ENCODE data around the gene C10orf53. TPM values are rescaled to one million over a fixed set of nuclear protein-coding genes. Genes with fewer than 3 reads are reported as not detected.

C10orf53 gene
- polyA plus RNA-seq, 1 of the 3 experiments (the other 2 are of a cell fraction), result not detected

GRCh38 chr10:49661140-49661856 is 18.2 kb upstream of the C10orf53 start:
- CTCF ChIA-PET, result no interaction called here
- peaks cover 0 to 40% of the 10 kb centered on the region in 2 experiments; a peak in 2 of 4 replicates for H3K4me1 ChIP-seq (ENCODE audit: control insufficient read depth in 1 of 2, insufficient read depth in 2 of 2, low read depth in 1 of 2, low read length in 1 of 2)
- no peak overlapping the region for H3K27ac ChIP-seq (ENCODE audit: low read depth in 2 of 2, low read length in 1 of 2)
- H3K36me3 ChIP-seq (replicated peaks in 1 of 2; ENCODE audit: control insufficient read depth in 1 of 2, insufficient read depth in 2 of 2, low read length in 1 of 2), result no peaks in the 10 kb centered on the region
- no peaks in the 10 kb centered on the region for H4K20me1 ChIP-seq (ENCODE audit: insufficient read depth)
- H3K9me2 ChIP-seq, result no peaks in the 10 kb centered on the region
- TF ChIP-seq POLR2AphosphoS5 (IDR thresholded peaks at IDR 0.05; ENCODE audit: low read depth, low read length), result no peak
- no peak for TF ChIP-seq IRF3 (IDR thresholded peaks at IDR 0.05; ENCODE audit: low read depth, low read length)
- no peak overlapping the region for H3K4me2 ChIP-seq
- no peaks in the 10 kb centered on the region for H3F3A ChIP-seq (replicated peaks; ENCODE audit: insufficient read depth)
- 39% methylated on average over 8 of the region's 8 CpGs for WGBS (ENCODE audit: low lambda C conversion rate)
- no peak for DNase-seq
- no peaks in the 10 kb centered on the region for H3K9me3 ChIP-seq
- no peak overlapping the region for H3K4me3 ChIP-seq (ENCODE audit: low read depth in 2 of 2, low read length in 1 of 2)
- POLR2A ChIA-PET, result no interaction called here
- H3K9ac ChIP-seq, result no peak overlapping the region
- no peaks in the 10 kb centered on the region for H3K79me2 ChIP-seq (ENCODE audit: insufficient read depth)
- H2AFZ ChIP-seq (ENCODE audit: low read depth), result no peak overlapping the region
- no peaks in the 10 kb centered on the region for H3K27me3 ChIP-seq (ENCODE audit: insufficient read depth)

GRCh38 chr10:49662169-49662830 is 17.2 kb upstream of the C10orf53 start:
- no peak overlapping the region for H2AFZ ChIP-seq (ENCODE audit: low read depth)
- no peak for DNase-seq
- no peak overlapping the region for H3K4me3 ChIP-seq (ENCODE audit: low read depth in 2 of 2, low read length in 1 of 2)
- no peaks in the 10 kb centered on the region for H4K20me1 ChIP-seq (ENCODE audit: insufficient read depth)
- WGBS (ENCODE audit: low lambda C conversion rate), result 57% methylated on average over 10 of the region's 15 CpGs
- H3K4me2 ChIP-seq, result no peak overlapping the region
- H3K9me2 ChIP-seq, result no peaks in the 10 kb centered on the region
- H3K36me3 ChIP-seq (replicated peaks in 1 of 2; ENCODE audit: control insufficient read depth in 1 of 2, insufficient read depth in 2 of 2, low read length in 1 of 2), result no peaks in the 10 kb centered on the region
- H3K27ac ChIP-seq (ENCODE audit: low read depth in 2 of 2, low read length in 1 of 2), result peak overlapping the region in 1 of 2 experiments; percentile 91; a peak in 1 of 4 replicates
- no peaks in the 10 kb centered on the region for H3K79me2 ChIP-seq (ENCODE audit: insufficient read depth)
- TF ChIP-seq MEF2A (IDR thresholded peaks at IDR 0.05; ENCODE audit: borderline replicate concordance, low read depth) (no peak), NFIC (IDR thresholded peaks at IDR 0.05; ENCODE audit: borderline replicate concordance) (no peak), USF2 (IDR thresholded peaks at IDR 0.05; ENCODE audit: borderline replicate concordance, low read depth, low read length) (no peak), RXRA (IDR thresholded peaks at IDR 0.05; ENCODE audit: borderline replicate concordance, low read depth) (no peak), GATA2 (CRISPR knock-in tag; IDR thresholded peaks at IDR 0.05) (no peak), RCOR1 (IDR thresholded peaks at IDR 0.05; ENCODE audit: low read length) (no peak)
- TF ChIP-seq, protein P1, sequence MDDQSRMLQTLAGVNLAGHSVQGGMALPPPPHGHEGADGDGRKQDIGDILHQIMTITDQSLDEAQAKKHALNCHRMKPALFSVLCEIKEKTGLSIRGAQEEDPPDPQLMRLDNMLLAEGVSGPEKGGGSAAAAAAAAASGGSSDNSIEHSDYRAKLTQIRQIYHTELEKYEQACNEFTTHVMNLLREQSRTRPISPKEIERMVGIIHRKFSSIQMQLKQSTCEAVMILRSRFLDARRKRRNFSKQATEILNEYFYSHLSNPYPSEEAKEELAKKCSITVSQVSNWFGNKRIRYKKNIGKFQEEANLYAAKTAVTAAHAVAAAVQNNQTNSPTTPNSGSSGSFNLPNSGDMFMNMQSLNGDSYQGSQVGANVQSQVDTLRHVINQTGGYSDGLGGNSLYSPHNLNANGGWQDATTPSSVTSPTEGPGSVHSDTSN (IDR thresholded peaks at IDR 0.05), result no peak
- TF ChIP-seq, protein P2, sequence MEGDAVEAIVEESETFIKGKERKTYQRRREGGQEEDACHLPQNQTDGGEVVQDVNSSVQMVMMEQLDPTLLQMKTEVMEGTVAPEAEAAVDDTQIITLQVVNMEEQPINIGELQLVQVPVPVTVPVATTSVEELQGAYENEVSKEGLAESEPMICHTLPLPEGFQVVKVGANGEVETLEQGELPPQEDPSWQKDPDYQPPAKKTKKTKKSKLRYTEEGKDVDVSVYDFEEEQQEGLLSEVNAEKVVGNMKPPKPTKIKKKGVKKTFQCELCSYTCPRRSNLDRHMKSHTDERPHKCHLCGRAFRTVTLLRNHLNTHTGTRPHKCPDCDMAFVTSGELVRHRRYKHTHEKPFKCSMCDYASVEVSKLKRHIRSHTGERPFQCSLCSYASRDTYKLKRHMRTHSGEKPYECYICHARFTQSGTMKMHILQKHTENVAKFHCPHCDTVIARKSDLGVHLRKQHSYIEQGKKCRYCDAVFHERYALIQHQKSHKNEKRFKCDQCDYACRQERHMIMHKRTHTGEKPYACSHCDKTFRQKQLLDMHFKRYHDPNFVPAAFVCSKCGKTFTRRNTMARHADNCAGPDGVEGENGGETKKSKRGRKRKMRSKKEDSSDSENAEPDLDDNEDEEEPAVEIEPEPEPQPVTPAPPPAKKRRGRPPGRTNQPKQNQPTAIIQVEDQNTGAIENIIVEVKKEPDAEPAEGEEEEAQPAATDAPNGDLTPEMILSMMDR (IDR thresholded peaks at IDR 0.05), result no peak
- TF ChIP-seq, protein P3, sequence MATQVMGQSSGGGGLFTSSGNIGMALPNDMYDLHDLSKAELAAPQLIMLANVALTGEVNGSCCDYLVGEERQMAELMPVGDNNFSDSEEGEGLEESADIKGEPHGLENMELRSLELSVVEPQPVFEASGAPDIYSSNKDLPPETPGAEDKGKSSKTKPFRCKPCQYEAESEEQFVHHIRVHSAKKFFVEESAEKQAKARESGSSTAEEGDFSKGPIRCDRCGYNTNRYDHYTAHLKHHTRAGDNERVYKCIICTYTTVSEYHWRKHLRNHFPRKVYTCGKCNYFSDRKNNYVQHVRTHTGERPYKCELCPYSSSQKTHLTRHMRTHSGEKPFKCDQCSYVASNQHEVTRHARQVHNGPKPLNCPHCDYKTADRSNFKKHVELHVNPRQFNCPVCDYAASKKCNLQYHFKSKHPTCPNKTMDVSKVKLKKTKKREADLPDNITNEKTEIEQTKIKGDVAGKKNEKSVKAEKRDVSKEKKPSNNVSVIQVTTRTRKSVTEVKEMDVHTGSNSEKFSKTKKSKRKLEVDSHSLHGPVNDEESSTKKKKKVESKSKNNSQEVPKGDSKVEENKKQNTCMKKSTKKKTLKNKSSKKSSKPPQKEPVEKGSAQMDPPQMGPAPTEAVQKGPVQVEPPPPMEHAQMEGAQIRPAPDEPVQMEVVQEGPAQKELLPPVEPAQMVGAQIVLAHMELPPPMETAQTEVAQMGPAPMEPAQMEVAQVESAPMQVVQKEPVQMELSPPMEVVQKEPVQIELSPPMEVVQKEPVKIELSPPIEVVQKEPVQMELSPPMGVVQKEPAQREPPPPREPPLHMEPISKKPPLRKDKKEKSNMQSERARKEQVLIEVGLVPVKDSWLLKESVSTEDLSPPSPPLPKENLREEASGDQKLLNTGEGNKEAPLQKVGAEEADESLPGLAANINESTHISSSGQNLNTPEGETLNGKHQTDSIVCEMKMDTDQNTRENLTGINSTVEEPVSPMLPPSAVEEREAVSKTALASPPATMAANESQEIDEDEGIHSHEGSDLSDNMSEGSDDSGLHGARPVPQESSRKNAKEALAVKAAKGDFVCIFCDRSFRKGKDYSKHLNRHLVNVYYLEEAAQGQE (IDR thresholded peaks at IDR 0.05; ENCODE audit: low read depth, low read length), result no peak
- H3K9me3 ChIP-seq, result no peaks in the 10 kb centered on the region
- POLR2A ChIA-PET, result no interaction called here
- H3K9ac ChIP-seq, result no peak overlapping the region
- CTCF ChIA-PET, result interaction anchor here (1.3 kb wide), 1 partner anchor 9 kb away, joined by 3 read pairs; no protein-coding TSS in a partner anchor
- no peaks in the 10 kb centered on the region; the same call in 1 of the 2 replicates for H3K27me3 ChIP-seq (ENCODE audit: insufficient read depth)
- no peaks in the 10 kb centered on the region for H3F3A ChIP-seq (replicated peaks; ENCODE audit: insufficient read depth)
- H3K4me1 ChIP-seq (ENCODE audit: control insufficient read depth in 1 of 2, insufficient read depth in 2 of 2, low read depth in 1 of 2, low read length in 1 of 2), result peaks cover 0 to 46% of the 10 kb centered on the region in 2 experiments; a peak in 2 of 4 replicates
